ENCODE measurements around the gene CES3.

- TF ChIP-seq ZNF274 (IDR thresholded peaks at IDR 0.05; ENCODE audit: low read depth, low read length) (no peak), SUZ12 (IDR thresholded peaks at IDR 0.05; ENCODE audit: extremely low read depth, insufficient read depth, insufficient read length) (no peak), YY1 (IDR thresholded peaks at IDR 0.05; ENCODE audit: insufficient read depth, insufficient read length) (no peak)
Measured at GRCh38 chr16:66918803-66919568, 42.1 kb upstream of the CES3 start, which contains the start of gene CDH16.
